Peyer's patch (tissue), 4 donors: ENCODE results near the gene TTC22. TPM values are rescaled to one million over a fixed set of nuclear protein-coding genes. Genes with fewer than 3 reads are reported as not detected.
A peak's percentile ranks its signal among the peaks of the same experiment; 100 is the strongest.

Experiments used
- DNase-seq, 3 donors: peaks; one replicate each; pipeline ENCODE4 v3.0.0-alpha.2; 2017 to 2019
- H3K27ac ChIP-seq, 4 donors: fragments of 200-600 bp; sonication (generic); one replicate each; pipeline ENCODE4 v1.5.1; 2016 to 2019
- H3K27me3 ChIP-seq, 2 donors: fragments of 200-600 bp; sonication (generic); one replicate each; pipeline ENCODE4 v1.5.1; 2019
- H3K36me3 ChIP-seq, 3 donors: fragments of 200-600 bp; sonication (generic); one replicate each; pipeline ENCODE4 v1.5.1; 2016 to 2019
- H3K4me1 ChIP-seq, 4 donors: fragments of 200-600 bp; sonication (generic); one replicate each; pipeline ENCODE4 v1.5.1; 2016 to 2019
- H3K4me3 ChIP-seq, 4 donors: fragments of 200-600 bp; sonication (generic); 1 replicate in 3 of 4; 2 replicates in 1 of 4; pipeline ENCODE4 v1.5.1; 2016 to 2019; ENCODE audit warnings: mild to moderate bottlenecking in 1 of 4
- H3K9me3 ChIP-seq, 4 donors: fragments of 200-600 bp; sonication (generic); one replicate each; pipeline ENCODE4 v1.5.1; 2016 to 2019; ENCODE audit warnings: mild to moderate bottlenecking in 1 of 4
- POLR2A ChIP-seq, 2 donors: fragments of 450-650 bp; IDR thresholded peaks; one replicate each; pipeline ENCODE4 v1.5.1; 2017; ENCODE audit warnings: antibody characterized with exemption in 2 of 2, mild to moderate bottlenecking in 2 of 2, moderate library complexity in 2 of 2
- total RNA-seq, 4 donors: library from RNA; depleted of rRNA; stranded (reverse); fragments of >200 nt; gene quantifications; one replicate each; pipeline ENCODE4 v1.1.0, GENCODE V29; 2016
- TF ChIP-seq, protein P1 (sequence below), 6 experiments: fragments of 450-650 bp in 4 of 6; fragments of 200-600 bp in 2 of 6; sonication (generic) in 1 of 6; IDR thresholded peaks; one replicate each; pipeline ENCODE4 v1.5.1; 2017 to 2019; ENCODE audit warnings: antibody characterized with exemption in 6 of 6, mild to moderate bottlenecking in 3 of 6, moderate library complexity in 1 of 6

Gene TTC22
- total RNA-seq, 4 donors from 2014 or later, result 15.7 to 136 (median 102) TPM

DNA sequence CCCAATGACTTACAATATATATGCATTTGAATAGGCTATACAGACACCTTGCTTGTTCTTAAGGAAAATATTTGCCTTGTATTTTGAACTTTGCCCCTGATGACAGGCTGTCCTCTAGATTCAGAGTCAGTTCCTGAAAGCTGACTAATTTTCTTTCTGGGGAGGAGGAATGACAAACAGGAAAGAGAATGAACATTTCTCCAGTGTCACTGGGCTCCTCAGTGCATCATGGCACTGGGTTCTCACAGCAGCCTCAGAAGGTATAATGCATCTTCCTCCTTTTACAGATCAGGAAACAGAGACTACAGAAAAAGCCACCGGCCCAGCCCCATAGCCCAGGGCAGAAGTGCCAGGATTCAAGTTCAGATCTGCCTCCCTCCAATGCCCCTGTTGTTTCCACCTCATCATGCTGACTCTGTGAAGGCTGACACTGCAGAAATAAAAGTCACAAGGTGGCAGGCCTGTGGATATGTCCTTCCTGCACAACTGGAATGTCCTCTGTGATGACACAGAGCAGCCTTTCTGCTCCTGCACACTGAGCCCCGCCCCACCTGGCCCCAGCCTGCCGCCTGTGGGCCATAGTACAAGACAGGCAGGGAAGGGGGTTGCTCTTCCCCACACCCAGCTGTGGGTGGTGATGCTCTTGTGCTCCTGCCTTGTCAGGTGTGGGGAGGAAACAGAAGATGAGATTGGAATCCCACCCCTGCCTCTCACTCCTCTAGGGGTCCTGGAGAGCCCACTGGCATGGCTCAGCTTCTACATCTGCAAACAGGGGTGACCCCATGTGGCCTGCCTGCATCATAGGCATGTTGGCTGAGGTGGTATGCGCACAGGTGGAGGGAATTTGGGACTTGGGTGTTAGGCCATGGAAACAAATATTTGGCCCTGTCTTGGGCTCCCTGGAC lies 6.4 kb downstream of the TTC22 start:
- Histone ChIP-seq H3K27me3 (no peaks in the 10 kb centered on the region), H3K4me3 (no peak overlapping the region), H3K4me1 (peaks cover 0 to 50% (median 8%) of the 10 kb centered on the region in 4 donors), H3K36me3 (peaks cover 0 to 14% (median 0%) of the 10 kb centered on the region in 3 donors), H3K9me3 (peaks cover 0 to 3% (median 0%) of the 10 kb centered on the region in 4 donors), H3K27ac (peak overlapping the region in 3 of 4 donors; percentile 75 to 93 (median 92))
- DNase-seq, result peak in 2 of 3 donors; percentile 87 to 91
- TF ChIP-seq POLR2A (IDR thresholded peaks at IDR 0.05), result peak in 1 of 2 donors; percentile 36
- TF ChIP-seq, protein P1, sequence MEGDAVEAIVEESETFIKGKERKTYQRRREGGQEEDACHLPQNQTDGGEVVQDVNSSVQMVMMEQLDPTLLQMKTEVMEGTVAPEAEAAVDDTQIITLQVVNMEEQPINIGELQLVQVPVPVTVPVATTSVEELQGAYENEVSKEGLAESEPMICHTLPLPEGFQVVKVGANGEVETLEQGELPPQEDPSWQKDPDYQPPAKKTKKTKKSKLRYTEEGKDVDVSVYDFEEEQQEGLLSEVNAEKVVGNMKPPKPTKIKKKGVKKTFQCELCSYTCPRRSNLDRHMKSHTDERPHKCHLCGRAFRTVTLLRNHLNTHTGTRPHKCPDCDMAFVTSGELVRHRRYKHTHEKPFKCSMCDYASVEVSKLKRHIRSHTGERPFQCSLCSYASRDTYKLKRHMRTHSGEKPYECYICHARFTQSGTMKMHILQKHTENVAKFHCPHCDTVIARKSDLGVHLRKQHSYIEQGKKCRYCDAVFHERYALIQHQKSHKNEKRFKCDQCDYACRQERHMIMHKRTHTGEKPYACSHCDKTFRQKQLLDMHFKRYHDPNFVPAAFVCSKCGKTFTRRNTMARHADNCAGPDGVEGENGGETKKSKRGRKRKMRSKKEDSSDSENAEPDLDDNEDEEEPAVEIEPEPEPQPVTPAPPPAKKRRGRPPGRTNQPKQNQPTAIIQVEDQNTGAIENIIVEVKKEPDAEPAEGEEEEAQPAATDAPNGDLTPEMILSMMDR (IDR thresholded peaks at IDR 0.05), result peak in 3 of 6 experiments; percentile 19 to 22 (median 21)

DNA sequence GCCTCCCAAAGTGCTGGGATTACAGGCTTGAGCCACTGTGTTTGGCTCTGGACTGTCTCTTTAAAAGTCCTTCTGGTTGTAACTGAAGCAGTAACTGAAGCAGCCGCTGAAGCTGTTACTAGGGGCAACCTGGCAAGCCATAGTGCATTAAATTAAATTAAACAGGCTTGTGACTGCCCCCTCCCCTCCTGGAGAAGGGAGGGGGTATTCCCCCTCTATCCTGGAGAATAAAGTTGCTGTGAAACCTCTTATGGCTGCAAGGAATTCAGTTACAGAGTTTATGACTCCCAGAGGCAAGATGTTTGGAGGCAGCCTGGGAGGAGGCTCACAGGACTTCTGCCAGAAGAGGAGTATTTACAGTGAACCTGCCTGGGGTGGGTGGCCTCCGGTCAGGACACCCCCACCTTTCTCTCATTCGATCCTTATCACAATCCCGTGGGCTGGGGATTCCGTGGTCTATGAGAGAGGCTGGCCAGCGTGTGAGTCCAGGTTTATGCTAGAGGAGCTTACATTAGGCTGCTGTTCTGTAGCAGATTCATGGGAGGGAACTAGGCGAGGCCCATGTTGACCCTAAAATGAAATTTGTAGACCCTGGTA lies 8.3 kb downstream of the TTC22 start:
- TF ChIP-seq, protein P1 (IDR thresholded peaks at IDR 0.05), result no peak
- Histone ChIP-seq H3K9me3 (peaks cover 0 to 3% (median 0%) of the 10 kb centered on the region in 4 donors), H3K27ac (peak overlapping the region in 2 of 4 donors; percentile 92 to 93), H3K4me3 (no peak overlapping the region), H3K27me3 (no peaks in the 10 kb centered on the region), H3K36me3 (peaks cover 0 to 21% (median 0%) of the 10 kb centered on the region in 3 donors), H3K4me1 (peaks cover 0 to 37% (median 8%) of the 10 kb centered on the region in 4 donors)
- DNase-seq, result peak in 1 of 3 donors; percentile 19

DNA sequence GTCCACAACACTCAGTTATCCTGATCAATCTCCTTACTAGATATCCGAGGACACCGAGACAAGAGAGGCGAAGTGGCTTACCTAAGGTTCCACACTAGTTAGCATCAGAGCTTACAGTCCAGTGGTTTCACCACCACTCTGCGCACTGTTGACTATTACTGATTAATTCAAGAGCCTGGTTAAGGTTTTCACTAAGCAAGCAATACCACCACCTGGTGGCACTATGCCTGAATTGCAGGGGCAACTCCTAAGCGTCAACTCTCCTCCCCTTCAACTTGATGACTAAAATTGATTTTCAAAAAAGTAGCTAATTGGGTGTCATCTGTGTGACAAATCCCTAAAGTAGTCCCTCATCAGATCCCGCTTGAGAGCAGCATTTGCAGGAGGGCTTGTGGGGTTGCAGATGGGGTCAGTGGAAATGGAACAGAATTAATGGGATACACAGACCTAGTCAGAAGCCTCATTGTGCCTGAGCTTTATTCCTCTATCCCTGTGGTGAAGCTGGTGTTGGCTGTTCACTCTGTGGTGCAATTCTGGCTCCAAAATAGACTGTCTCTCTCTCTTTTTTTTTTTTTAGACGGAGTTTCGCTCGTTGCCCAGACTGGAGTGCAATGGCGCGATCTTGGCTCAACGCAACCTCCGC lies 9.1 kb downstream of the TTC22 start:
- peaks cover 0 to 29% (median 8%) of the 10 kb centered on the region in 4 donors for H3K4me1 ChIP-seq
- H3K9me3 ChIP-seq, result peaks cover 0 to 3% (median 0%) of the 10 kb centered on the region in 4 donors
- peaks cover 0 to 29% (median 0%) of the 10 kb centered on the region in 3 donors for H3K36me3 ChIP-seq
- H3K27ac ChIP-seq, result peak overlapping the region in 1 of 4 donors; percentile 92
- TF ChIP-seq, protein P1 (IDR thresholded peaks at IDR 0.05), result peak; percentile 2 to 83 (median 60)
- no peak for TF ChIP-seq POLR2A (IDR thresholded peaks at IDR 0.05)
- H3K27me3 ChIP-seq, result no peaks in the 10 kb centered on the region
- DNase-seq, result peak in 1 of 3 donors; percentile 68
- no peak overlapping the region for H3K4me3 ChIP-seq

DNA sequence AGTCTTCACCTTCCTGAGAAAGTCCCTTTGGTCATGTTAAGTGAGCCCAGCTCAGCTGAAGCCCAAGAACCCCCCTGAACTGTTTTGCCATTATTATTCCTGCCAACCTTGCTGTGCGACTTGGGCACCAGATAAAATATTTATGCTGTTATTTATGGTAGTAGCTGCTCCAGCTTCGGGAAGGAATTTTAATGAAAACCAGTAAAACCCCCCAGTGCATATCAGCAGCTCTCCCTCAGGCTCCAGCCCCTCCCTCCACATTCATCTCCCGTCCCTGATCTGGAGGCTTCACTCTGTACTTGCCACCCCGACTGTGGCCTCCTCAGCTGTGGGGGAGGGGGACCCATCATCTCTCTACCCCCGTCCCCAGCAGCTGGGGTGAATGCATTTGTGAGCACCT lies 12.7 kb downstream of the TTC22 start:
- H3K27ac ChIP-seq, result no peak overlapping the region
- TF ChIP-seq, protein P1 (IDR thresholded peaks at IDR 0.05), result no peak
- no peak for TF ChIP-seq POLR2A (IDR thresholded peaks at IDR 0.05)
- H3K27me3 ChIP-seq, result no peaks in the 10 kb centered on the region
- DNase-seq, result no peak
- no peak overlapping the region for H3K4me3 ChIP-seq
- H3K4me1 ChIP-seq, result peaks cover 0 to 13% (median under 1%) of the 10 kb centered on the region in 4 donors
- peaks cover 0 to 39% (median 0%) of the 10 kb centered on the region in 3 donors for H3K36me3 ChIP-seq
- peaks cover 0 to 3% (median 0%) of the 10 kb centered on the region in 4 donors for H3K9me3 ChIP-seq

DNA sequence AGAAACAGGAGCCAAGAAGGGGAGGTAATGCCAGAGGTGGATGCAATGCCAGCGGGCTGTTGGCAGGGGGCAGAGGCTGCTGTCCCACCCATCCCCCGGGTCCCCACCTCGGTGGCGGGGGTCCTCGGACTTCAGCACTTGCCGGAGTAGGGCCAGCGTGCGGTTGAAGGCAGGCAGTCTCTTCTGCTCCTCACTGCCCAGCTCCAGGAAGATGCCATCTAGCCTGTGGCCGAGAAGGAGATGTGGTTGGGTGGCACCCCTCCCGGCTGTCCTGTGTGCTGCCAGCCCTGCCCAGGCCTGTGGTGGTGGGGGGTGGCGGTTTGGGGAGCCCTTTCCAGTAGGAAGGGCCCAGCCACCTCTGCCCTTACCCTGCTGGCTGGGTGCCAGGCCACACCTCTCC lies 13.5 kb downstream of the TTC22 start:
- no peak overlapping the region for H3K4me3 ChIP-seq
- no peak for TF ChIP-seq POLR2A (IDR thresholded peaks at IDR 0.05)
- TF ChIP-seq, protein P1 (IDR thresholded peaks at IDR 0.05), result no peak
- DNase-seq, result no peak
- H3K27ac ChIP-seq, result no peak overlapping the region
- H3K4me1 ChIP-seq, result peaks cover 0 to 4% (median 0%) of the 10 kb centered on the region in 4 donors
- H3K36me3 ChIP-seq, result peaks cover 0 to 39% (median 0%) of the 10 kb centered on the region in 3 donors
- no peaks in the 10 kb centered on the region for H3K27me3 ChIP-seq
- peaks cover 0 to 3% (median 0%) of the 10 kb centered on the region in 4 donors for H3K9me3 ChIP-seq
